IPS DF 4.7 (cell line): ENCODE measurements around the gene UBA52.
"Not testable (repeated sequence)": the region's sequence is repeated elsewhere in the genome, so short reads cannot be mapped to it uniquely, and the experiment has no call there.

ENCODE experiments used
- DNase-seq: peaks from one replicate; pipeline ENCODE4 v3.0.0-alpha.2; 2013; ENCODE audit warnings: low spot score; ENCODE audit errors: extremely low read depth

Gene UBA52

GRCh38 chr19:18592732-18593131, 21.1 kb downstream of the UBA52 start:
- DNase-seq = not testable (repeated sequence)

GRCh38 chr19:18593367-18594095, 21.9 kb downstream of the UBA52 start:
- no peak for DNase-seq

DNA sequence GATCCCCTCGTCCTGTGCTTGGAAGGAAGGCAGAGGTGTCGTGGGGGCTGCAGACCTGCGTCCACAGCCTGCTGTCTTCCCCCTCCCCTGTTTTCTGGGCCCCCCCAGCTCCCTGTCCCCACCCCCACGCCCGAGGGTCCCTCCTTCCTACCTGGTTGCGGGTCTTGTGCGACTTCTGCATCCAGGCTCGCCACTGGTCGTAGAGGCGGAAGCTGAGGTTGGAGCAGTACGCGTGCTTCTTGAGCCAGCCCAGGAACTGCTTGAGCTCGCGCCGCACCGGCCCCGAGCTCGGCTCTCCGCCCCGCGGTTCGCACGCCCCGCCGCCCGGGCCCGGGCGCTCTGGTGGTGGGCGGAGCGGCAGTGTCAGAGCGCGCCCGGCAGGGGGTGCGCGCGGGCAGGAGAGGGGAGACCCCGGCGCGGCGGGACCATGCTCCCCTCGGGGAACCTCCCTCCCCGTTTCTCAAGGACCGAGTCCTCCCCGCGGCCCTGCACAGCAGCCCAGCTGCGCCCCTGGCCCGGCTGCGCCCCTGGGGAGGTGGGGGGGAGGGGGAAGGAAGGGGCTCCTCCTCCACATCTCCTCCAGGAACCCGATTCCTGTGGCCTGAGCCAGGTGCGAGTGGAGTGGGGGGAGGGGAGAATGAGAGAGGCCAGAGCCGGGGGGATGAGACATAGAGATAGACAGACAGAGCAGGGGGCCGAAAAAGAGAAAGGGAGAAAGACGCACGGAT, 22.6 kb downstream of the UBA52 start:
- DNase-seq = no peak

- no peak for DNase-seq
Observed at GRCh38 chr19:18594824-18595373, 23.2 kb downstream of the UBA52 start.

- no peak for DNase-seq
Observed at GRCh38 chr19:18595475-18595874, 23.8 kb downstream of the UBA52 start.

DNA sequence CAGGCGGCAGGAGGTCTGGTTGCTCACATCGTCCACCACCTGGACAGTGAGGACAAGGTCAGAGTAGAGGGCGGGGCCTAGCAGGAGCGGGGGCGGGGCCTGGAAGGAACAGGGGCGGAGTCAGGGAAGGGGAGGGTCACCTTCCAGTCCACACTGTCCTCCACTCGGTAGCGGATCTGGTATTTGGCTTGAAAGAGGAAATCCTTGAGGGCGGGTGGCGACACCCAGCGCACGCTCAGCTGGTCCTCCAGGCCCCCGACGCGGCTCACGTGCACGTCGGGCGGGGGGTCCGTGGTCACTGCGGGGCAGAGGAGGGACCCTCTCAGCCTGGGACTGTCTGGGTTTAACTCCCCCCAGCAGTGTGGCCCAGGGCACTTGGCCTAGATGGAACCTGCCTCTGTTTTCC, 25.1 kb downstream of the UBA52 start:
- DNase-seq = no peak

- no peak for DNase-seq
Observed at GRCh38 chr19:18597809-18598660, 26.4 kb downstream of the UBA52 start.

DNA sequence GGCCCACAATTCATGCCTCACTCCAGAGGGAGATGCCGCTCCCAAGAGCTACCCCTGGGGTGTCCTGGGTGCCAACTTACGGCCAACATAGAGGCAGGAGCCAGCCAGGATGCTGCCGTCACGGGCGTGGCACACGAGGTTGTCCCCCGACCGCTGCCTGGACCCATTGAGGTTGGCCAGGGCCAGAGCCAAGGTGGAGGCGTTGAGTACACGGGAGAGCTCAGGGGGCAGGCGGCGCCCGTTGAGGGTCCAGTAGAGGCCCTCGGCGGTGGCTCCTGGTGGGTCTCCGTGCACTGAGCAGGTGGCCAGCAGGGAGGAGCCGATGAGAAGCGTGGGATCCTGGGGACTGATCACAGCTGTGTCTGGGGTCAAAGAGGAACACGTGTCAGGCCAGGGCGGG, 27.8 kb downstream of the UBA52 start:
- DNase-seq = no peak

DNA sequence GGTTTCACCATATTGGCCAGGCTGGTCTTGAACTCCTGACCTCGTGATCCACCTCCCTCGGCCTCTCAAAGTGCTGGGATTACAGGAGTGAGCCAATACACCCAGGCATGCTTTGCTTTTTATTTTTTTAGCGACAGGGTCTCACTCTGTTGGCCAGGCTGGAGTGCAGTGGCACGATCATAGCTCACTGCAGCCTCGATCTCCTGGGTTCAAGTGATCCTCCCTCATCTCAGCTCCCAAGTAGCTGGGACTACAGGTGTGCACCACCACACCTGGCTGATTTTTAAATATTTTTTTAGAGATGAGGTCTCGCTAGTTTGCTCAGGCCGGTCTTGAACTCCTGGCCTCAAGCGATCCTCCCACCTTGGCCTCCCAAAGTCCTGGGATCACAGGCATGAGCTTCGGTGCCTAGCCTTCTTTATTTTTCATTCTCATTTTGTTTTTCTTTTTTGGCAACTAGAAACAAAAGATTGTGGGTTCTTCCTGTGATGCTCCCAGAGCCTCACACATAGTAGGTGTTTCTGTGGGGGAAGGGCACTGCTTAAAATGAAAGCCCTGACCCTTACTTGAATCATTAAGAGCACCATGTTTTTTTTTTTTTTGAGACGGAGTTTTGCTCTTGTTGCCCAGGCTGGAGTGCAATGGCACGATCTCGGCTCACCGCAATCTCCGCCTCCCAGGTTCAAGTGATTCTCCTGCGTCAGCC, 29.2 kb downstream of the UBA52 start:
- not testable (repeated sequence) for DNase-seq

DNA sequence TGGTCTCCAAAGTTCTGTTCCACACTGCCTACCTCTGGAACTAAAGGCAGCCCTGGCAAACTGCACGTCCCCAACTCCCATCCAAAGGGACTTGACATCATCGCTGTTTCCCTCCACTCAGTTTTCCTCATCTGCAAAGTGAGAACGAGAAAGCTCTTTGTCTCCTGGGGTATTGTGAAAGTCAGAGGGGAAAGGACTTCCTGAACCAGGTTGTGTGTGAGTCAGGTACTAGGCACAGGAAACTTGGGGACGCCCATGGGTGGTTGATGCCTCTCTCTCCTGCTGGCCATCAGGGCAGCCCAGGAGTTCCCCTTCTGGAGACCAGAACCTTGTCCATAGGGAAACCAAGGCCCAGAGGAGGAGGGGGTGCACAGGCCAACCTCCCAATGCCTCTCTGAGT, 30.2 kb downstream of the UBA52 start:
- DNase-seq = no peak

DNA sequence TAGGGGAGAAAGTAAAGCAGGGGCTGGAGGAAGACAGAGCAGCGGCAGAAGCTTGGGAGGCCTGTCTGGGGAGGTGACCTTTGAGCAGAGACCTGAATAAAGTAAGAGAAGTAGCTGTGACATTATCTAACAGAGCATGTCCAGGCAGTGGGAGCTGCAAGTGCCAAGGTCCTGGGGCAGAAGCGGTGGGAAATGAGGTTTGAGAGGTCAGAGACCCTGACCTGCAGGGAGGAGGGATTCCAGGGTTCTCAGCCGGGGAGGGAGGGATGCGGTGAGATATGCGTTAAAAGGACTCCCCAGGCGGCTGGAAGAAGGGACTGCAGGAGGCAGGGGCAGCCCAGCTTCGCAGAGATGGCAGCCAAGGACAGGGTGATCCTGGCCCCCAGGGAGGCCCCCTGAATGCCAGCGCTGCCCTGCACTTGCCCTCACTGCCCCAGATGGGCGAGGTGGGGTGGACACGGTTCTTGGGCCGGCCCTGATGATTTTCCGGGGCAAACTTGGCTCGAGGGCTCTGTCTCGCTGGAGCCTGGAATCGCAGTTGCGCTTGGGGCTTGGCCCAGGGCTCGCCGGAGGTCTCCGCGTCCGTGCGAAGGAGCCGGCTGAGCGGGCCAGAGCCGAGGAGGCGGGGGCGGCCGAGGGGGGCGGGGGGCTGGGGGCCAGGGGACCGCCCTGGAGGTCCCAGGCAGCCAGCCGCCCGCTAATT, 31.7 kb downstream of the UBA52 start:
- DNase-seq = no peak

DNA sequence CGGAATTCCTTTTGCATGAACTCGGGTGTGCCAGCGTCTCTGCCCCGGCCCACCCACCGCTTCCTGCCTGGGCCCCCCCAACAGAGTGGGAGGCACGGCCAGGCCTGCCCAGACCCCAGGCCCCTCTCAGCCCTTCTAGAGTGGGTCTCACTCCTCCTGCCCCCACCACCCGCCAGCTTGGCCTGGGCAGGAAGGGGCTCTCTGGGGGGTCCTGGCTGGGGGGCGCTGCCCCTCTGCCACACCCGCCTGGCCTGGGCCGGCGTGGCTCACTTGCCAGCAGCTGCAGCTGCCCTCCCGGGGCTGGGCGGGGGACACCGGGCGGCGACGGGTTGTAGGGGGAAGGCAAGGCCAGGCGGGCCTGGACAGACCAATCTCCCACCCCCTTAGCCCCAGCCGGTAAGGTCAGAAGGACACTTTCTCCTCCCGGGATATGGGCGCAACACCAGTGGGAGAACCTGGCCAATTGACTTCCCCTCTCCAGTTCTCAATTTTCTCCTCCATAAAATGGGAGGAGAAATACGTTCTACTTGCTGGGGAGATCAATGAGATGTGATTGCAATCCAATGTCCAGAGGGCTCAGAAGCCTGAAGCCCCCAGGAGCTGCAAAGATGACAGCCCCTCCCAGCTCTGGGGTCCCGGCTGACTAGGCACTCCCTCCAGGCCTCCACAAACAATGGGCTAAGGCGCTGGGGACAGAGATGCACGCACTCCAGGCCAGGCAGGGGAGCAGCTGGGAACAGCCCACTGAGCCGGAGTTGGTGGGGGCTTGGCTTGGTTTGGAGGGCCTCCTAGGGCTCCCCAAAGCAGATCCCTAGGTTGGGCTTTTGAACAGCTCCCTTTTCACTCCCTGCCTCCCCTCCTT, 32.5 kb downstream of the UBA52 start:
- no peak for DNase-seq

DNA sequence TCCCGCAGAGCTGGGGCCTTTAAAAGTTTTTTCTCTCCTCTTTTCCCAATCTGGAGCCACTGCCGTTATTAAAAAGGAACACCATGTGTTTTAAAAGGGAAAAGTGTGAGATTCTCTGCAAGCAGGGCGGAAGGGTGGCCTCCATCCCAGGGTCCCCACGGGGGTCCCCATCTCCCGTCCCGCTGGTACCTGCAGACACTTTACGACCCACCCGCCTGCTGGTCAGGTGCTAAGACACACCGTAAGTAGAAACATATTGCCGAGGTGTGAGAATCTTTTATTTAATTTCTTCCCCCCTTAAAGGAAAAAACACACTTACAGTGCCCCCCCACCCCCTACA, 33.1 kb downstream of the UBA52 start:
- no peak for DNase-seq

GRCh38 chr19:18605196-18605545, 33.5 kb downstream of the UBA52 start:
- no peak for DNase-seq

- no peak for DNase-seq
Observed at GRCh38 chr19:18605546-18606280, 34.1 kb downstream of the UBA52 start.

GRCh38 chr19:18606281-18607225, 34.9 kb downstream of the UBA52 start, which contains the start of gene CRLF1:
Gene CRLF1 (minus strand): TSS chr19:18606799. CDS start chr19:18606656, 143 bp downstream.
- no peak for DNase-seq

DNA sequence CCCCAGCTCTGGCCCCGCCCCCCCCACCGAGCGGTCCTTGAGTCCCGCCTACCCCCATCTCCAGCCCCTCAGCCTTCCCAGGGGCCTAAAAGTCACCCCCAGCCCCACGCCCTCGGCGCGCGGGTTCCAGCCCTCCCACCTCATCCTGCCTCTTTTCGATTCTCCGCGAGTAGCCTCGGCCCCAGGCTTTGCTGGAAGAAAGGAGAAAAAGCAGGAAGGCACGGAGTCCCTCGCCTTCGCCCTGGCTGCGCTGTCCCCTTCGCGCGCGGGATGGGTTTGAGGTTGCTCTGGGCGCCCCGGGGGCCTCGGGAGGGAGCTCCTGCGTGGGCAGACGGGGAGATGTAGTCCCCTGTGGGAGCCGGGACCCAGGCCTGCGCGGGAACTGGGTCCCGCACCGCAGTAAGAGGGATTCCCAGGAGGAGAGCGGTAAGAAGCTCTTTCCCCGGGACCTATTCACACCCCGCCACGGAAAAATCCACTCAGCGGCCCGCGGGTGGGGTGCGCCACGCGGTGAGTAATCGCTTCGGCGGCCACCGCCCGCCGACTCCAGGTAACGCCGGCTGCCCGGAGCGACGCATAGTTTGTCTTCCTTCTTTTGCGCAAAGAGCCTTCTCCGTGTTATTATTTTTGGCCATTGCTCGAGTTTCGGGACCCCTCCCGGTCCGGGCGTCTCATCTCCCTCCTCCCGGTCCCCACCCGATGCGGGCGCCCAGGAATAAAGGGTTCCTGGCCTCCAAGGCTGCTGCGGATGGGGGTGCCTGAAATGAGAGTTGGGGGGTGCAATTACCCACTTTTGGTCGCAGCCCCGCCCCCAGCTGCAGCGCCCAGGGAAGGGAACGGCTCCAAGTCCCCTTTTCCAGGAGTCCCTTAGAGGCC, 35.8 kb downstream of the UBA52 start:
- DNase-seq = no peak
